Measurements from ENCODE around the gene METTL21A. TPM values are rescaled to one million over a fixed set of nuclear protein-coding genes. Genes with fewer than 3 reads are reported as not detected.
"Not testable (repeated sequence)": the region's sequence is repeated elsewhere in the genome, so short reads cannot be mapped to it uniquely, and the experiment has no call there.

The METTL21A gene
- 22.2 and 29.0 TPM in 2 replicates for total RNA-seq (2014; rRNA removed; shearing (Covaris generic))
- polyA plus RNA-seq (2015; cell fraction: cytosol; rRNA removed) = 33.9 and 35.1 TPM in 2 replicates
- 11.4 and 11.7 TPM in 2 replicates for polyA plus RNA-seq (2015; cell fraction: nucleus; rRNA removed)

GRCh38 chr2:207625014-207625907, at the start of gene METTL21A:
Gene METTL21A (minus strand): TSS chr2:207625394. CDS start chr2:207624375, 1,019 bp downstream.
- peak; percentile 89 for DNase-seq (ENCODE audit: low read depth)

- no peak for DNase-seq (ENCODE audit: low read depth)
Observed at GRCh38 chr2:207674826-207675225, 49.6 kb upstream of the METTL21A start.

- DNase-seq (ENCODE audit: low read depth) = no peak
Observed at GRCh38 chr2:207674266-207674774, 49.1 kb upstream of the METTL21A start.

GRCh38 chr2:207673431-207673830, 48.2 kb upstream of the METTL21A start:
- no peak for DNase-seq (ENCODE audit: low read depth)

- DNase-seq (ENCODE audit: low read depth) = no peak
Observed at GRCh38 chr2:207670887-207671286, 45.7 kb upstream of the METTL21A start.

- DNase-seq (ENCODE audit: low read depth) = no peak
Observed at GRCh38 chr2:207663870-207664545, 38.8 kb upstream of the METTL21A start.

GRCh38 chr2:207662203-207662602, 37.0 kb upstream of the METTL21A start:
- no peak for DNase-seq (ENCODE audit: low read depth)

- no peak for DNase-seq (ENCODE audit: low read depth)
Observed at GRCh38 chr2:207660994-207661393, 35.8 kb upstream of the METTL21A start.

- DNase-seq (ENCODE audit: low read depth) = no peak
Observed at GRCh38 chr2:207658156-207658555, 33.0 kb upstream of the METTL21A start.

GRCh38 chr2:207655000-207655399, 29.8 kb upstream of the METTL21A start:
- no peak for DNase-seq (ENCODE audit: low read depth)

GRCh38 chr2:207646582-207646981, 21.4 kb upstream of the METTL21A start:
- DNase-seq (ENCODE audit: low read depth) = not testable (repeated sequence)

- no peak for DNase-seq (ENCODE audit: low read depth)
Observed at GRCh38 chr2:207643892-207644291, 18.7 kb upstream of the METTL21A start.

GRCh38 chr2:207640661-207641060, 15.5 kb upstream of the METTL21A start:
- no peak for DNase-seq (ENCODE audit: low read depth)

GRCh38 chr2:207640160-207640559, 15.0 kb upstream of the METTL21A start:
- no peak for DNase-seq (ENCODE audit: low read depth)

GRCh38 chr2:207639288-207639687, 14.1 kb upstream of the METTL21A start:
- not testable (repeated sequence) for DNase-seq (ENCODE audit: low read depth)

- DNase-seq (ENCODE audit: low read depth) = peak; percentile 34
Observed at GRCh38 chr2:207635468-207636200, 10.4 kb upstream of the METTL21A start.

GRCh38 chr2:207633686-207634085, 8.5 kb upstream of the METTL21A start:
- no peak for DNase-seq (ENCODE audit: low read depth)

GRCh38 chr2:207632575-207633493, 7.6 kb upstream of the METTL21A start:
- peak; percentile 67 for DNase-seq (ENCODE audit: low read depth)

GRCh38 chr2:207630491-207630890, 5.3 kb upstream of the METTL21A start:
- DNase-seq (ENCODE audit: low read depth) = no peak

GRCh38 chr2:207629553-207629952, 4.4 kb upstream of the METTL21A start:
- no peak for DNase-seq (ENCODE audit: low read depth)
